Measurements from ENCODE around the gene GSN.

GSN gene

GRCh38 chr9:121322037-121322736 is 54.2 kb downstream of the GSN start:
- peak overlapping the region; percentile 92 to 95 for H3K27ac ChIP-seq
- no peak for TF ChIP-seq CTCF (IDR thresholded peaks at IDR 0.05)
- DNase-seq = no peak
- H3K4me3 ChIP-seq = no peak overlapping the region
- peaks cover 0 to 99% (median 81%) of the 10 kb centered on the region in 4 donors for H3K4me1 ChIP-seq
- no peaks in the 10 kb centered on the region for H3K9me3 ChIP-seq
- no peaks in the 10 kb centered on the region for H3K27me3 ChIP-seq
- H3K36me3 ChIP-seq = peaks cover 83 to 92% (median 91%) of the 10 kb centered on the region in 3 donors
- intact Hi-C loops (cut with DNase I; ENCODE audit: low total_unique reads) = loop anchor here (5.0 kb wide), 1 partner anchor 50 kb away; the partner anchor contains the start of gene STOM

- Histone ChIP-seq H3K27ac (peak overlapping the region; percentile 92 to 95), H3K4me1 (peaks cover 0 to 96% (median 79%) of the 10 kb centered on the region in 4 donors), H3K4me3 (no peak overlapping the region), H3K9me3 (no peaks in the 10 kb centered on the region), H3K36me3 (peaks cover 85 to 92% (median 91%) of the 10 kb centered on the region in 3 donors), H3K27me3 (no peaks in the 10 kb centered on the region)
- no peak for TF ChIP-seq CTCF (IDR thresholded peaks at IDR 0.05)
- peak in 1 of 2 donors; percentile 64 for DNase-seq
- intact Hi-C loops (cut with DNase I; ENCODE audit: low total_unique reads) = loop anchor here (5.0 kb wide), 1 partner anchor 49 kb away; the partner anchor contains the start of gene STOM
Observed at GRCh38 chr9:121322737-121323448, 54.9 kb downstream of the GSN start.

GRCh38 chr9:121323449-121324151 is 55.6 kb downstream of the GSN start:
- Histone ChIP-seq H3K4me1 (peaks cover 0 to 96% (median 76%) of the 10 kb centered on the region in 4 donors), H3K27ac (peak overlapping the region; percentile 92 to 95), H3K36me3 (peaks cover 85 to 92% (median 91%) of the 10 kb centered on the region in 3 donors), H3K4me3 (no peak overlapping the region), H3K9me3 (no peaks in the 10 kb centered on the region), H3K27me3 (no peaks in the 10 kb centered on the region)
- TF ChIP-seq CTCF (IDR thresholded peaks at IDR 0.05) = no peak
- intact Hi-C loops (cut with DNase I; ENCODE audit: low total_unique reads) = loop anchor here (5.0 kb wide), 1 partner anchor 49 kb away; the partner anchor contains the start of gene STOM
- DNase-seq = no peak

- H3K4me3 ChIP-seq = no peak overlapping the region
- peak overlapping the region; percentile 92 to 95 for H3K27ac ChIP-seq
- no peak for DNase-seq
- no peaks in the 10 kb centered on the region for H3K27me3 ChIP-seq
- peaks cover 0 to 94% (median 70%) of the 10 kb centered on the region in 4 donors for H3K4me1 ChIP-seq
- H3K9me3 ChIP-seq = no peaks in the 10 kb centered on the region
- H3K36me3 ChIP-seq = peaks cover 85 to 92% (median 91%) of the 10 kb centered on the region in 3 donors
- intact Hi-C loops (cut with DNase I; ENCODE audit: low total_unique reads) = loop anchor here (5.0 kb wide), 1 partner anchor 48 kb away; the partner anchor contains the start of gene STOM
- no peak for TF ChIP-seq CTCF (IDR thresholded peaks at IDR 0.05)
Observed at GRCh38 chr9:121324316-121324715, 56.4 kb downstream of the GSN start.

- H3K36me3 ChIP-seq = peaks cover 85 to 92% (median 91%) of the 10 kb centered on the region in 3 donors
- peak overlapping the region; percentile 92 to 95 for H3K27ac ChIP-seq
- H3K27me3 ChIP-seq = no peaks in the 10 kb centered on the region
- intact Hi-C loops (cut with DNase I; ENCODE audit: low total_unique reads) = loop anchor here (5.0 kb wide), 1 partner anchor 48 kb away; the partner anchor contains the start of gene STOM
- no peak overlapping the region for H3K4me3 ChIP-seq
- H3K4me1 ChIP-seq = peaks cover 0 to 90% (median 68%) of the 10 kb centered on the region in 4 donors
- no peaks in the 10 kb centered on the region for H3K9me3 ChIP-seq
- DNase-seq = no peak
- no peak for TF ChIP-seq CTCF (IDR thresholded peaks at IDR 0.05)
Observed at GRCh38 chr9:121324755-121325154, 56.8 kb downstream of the GSN start.
